HG02588 (cell line): ENCODE data around the gene MUSK.

Experiments
- ATAC-seq: cut with Tn5 transposase; IDR thresholded peaks from one replicate; pipeline ENCODE4 v1.9.1; 2021; ENCODE audit warnings: mild to moderate bottlenecking, moderate library complexity; ENCODE audit not compliant: unreplicated experiment

The MUSK gene

GRCh38 chr9:110847671-110848070 lies 179.1 kb downstream of the MUSK start:
- no peak for ATAC-seq

- no peak for ATAC-seq
These were observed 182.0 kb downstream of the MUSK start for GRCh38 chr9:110850401-110851135.
